NCI-H82 treated with DMSO at 0.1 percent for 48 hours (cell line): ENCODE results near the gene PDLIM5.
"Not testable (repeated sequence)": the region's sequence is repeated elsewhere in the genome, so short reads cannot be mapped to it uniquely, and the experiment has no call there.

Source experiments
- DNase-seq: peaks from one replicate; lab custom pipeline; 2025; ENCODE audit not compliant: unreplicated experiment; lab: John Stamatoyannopoulos, UW

Gene PDLIM5

GRCh38 chr4:94489098-94489497 lies 37.4 kb downstream of the PDLIM5 start:
- DNase-seq = no peak

GRCh38 chr4:94490437-94490836 lies 38.7 kb downstream of the PDLIM5 start:
- DNase-seq = no peak

DNA sequence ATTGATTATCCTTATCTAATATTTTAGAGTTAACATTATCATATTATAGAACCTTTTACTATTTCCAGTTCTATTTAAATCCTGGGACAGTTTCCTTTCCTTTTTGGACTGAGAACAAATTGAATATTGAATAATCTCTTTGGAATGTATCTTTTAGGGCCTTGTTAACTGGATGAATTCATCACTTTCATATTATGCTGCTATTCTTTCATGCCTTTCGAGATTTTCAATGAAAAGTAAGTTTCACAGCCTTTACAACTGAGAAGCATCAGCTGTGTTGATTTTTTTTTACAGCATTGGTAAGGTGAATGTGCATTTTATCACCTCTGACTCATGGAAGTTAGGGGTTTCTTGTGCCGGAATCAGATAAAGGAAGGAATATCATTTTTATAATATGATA lies 39.6 kb downstream of the PDLIM5 start:
- no peak for DNase-seq

- no peak for DNase-seq
These were observed 43.7 kb downstream of the PDLIM5 start for GRCh38 chr4:94495408-94495807.

DNA sequence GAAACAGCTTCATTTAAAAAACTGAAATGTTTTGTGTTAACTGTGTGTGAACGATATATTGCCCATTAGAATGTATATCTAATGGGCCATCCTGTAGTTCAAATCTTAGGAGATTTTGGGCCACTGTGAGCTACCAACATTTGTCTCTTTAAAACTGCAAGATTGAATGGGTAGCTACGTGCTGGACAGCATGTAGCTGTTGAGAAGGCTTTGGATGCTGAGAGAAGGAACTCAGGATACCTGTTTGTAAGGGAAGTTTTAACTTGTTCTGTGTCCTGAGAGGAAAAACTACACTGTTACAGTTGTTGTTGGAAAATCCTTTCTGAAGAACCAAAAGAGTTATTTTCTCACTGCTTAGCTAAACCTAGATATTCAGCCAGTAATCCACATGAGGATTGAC lies 45.9 kb downstream of the PDLIM5 start:
- DNase-seq = no peak

GRCh38 chr4:94498502-94498901 lies 46.8 kb downstream of the PDLIM5 start:
- no peak for DNase-seq

- no peak for DNase-seq
These were observed 48.9 kb downstream of the PDLIM5 start for GRCh38 chr4:94500685-94501084.

DNA sequence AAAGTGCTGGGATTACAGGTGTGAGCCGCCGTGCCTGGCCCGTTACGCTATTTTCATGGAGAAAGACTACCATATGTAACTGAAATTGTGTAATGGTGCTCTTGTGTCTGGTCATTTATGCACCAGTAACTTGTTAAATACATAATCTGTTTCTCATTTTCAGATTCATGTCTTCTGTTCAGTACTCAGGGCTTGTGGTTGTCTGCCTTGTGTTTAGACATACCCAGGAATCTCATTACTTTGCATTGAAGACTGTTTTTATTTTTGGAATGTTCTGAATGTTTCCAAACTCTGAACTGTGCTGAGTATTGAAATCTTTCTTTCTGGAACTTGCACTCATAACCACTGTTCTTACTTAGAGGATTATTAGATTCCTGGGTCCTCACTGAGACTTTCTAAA lies 52.8 kb downstream of the PDLIM5 start:
- no peak for DNase-seq

GRCh38 chr4:94506822-94507221 lies 55.1 kb downstream of the PDLIM5 start:
- no peak for DNase-seq

- no peak for DNase-seq
These were observed 55.5 kb downstream of the PDLIM5 start for GRCh38 chr4:94507281-94507680.

- DNase-seq = no peak
These were observed 56.0 kb downstream of the PDLIM5 start for GRCh38 chr4:94507708-94508107.

DNA sequence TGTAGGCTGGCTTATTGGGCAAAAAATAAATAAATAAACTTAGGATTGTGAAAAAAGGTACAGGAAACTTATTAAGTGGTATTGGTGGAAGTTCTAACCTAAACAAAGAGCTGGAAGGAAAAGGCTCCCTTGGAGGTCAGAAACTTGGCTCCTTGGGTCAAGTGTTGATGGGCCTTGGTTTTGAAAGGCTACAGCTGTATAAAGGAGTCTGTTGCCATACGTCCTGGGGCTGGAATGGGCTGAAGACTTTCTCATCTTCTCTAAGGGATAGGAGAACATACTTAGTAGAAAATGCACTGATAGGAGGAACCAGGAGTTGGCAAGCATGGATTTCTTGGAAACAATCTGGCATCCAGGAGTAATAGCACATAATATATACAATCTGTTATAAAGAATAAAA lies 56.6 kb downstream of the PDLIM5 start:
- DNase-seq = no peak

- no peak for DNase-seq
These were observed 57.1 kb downstream of the PDLIM5 start for GRCh38 chr4:94508806-94509205.

DNA sequence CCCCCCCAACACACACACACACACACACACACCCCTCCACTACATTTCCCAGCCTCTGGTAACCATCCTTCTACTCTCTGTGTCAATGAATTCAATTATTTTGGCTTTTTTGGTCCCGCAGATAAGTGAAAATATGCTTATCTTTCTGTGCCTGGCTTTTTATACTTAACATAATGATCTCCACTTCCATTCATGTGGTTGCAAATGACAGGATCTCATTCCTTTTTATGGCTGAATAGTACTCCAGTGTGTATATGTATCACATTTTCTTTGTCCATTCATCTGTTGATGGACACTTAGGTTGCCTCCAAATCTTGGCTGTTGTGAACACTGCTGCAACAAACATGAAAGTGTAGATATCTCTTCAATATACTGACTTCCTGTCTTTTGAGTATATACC lies 59.8 kb downstream of the PDLIM5 start:
- DNase-seq = no peak

DNA sequence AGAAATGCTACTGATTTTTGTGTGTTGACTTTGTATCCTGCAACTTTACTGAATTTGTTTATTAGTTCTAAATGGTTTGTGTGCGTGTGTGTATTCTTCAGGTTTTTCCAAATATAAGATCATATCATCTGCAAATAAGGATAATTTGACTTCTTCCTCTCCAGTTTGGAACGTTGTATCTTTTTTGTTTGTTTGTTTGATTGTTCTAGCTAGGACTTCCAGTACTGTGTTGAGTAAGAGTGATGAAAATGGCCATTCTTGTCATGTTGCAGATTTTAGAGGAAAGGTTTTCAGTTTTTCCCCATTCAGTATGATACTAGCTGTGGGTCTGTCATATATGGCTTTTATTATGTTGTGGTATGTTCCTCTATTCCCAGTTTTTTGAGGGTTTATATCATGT lies 61.8 kb downstream of the PDLIM5 start:
- DNase-seq = not testable (repeated sequence)

- DNase-seq = no peak
These were observed 63.6 kb downstream of the PDLIM5 start for GRCh38 chr4:94515365-94515764.

- no peak for DNase-seq
These were observed 64.3 kb downstream of the PDLIM5 start for GRCh38 chr4:94516067-94516466.

DNA sequence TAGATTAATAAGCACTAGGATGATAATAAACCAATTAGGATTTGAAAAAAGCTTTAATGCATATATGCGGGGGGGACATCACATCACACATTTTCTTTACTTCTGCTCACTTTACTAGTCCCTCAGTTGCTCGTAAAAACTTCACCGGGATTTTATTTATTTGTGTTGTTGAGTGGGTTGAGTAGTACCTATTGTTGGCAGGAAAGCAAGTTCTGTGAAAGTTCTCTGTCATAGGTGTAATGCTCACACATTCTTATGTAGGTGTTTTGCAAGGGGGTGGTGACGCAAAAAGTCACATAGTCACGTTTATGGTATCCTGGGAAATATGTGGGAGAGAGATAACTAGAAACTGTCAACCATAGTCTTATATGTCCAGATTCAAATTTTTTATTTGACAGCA lies 65.3 kb downstream of the PDLIM5 start:
- DNase-seq = no peak

DNA sequence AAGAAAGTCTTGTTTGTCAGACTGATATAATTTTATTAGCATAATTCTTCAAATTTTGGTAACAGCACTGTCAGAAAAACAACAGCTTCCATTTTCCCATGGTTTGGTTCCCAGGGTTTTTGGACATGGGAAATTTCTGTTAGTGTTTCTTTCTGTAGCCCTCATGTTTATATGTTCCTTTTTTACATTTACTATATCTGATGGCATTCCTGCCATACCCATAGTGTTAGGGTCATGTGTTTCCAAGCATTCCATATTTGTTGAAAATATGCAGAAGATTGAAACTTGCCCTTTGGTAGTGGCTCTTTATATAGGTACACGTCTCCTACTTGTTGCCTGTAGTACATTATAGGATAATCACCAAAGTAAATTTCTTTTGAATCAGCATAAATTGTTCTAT lies 65.8 kb downstream of the PDLIM5 start:
- DNase-seq = no peak

GRCh38 chr4:94519019-94519418 lies 67.3 kb downstream of the PDLIM5 start:
- no peak for DNase-seq

GRCh38 chr4:94519925-94520789 lies 68.4 kb downstream of the PDLIM5 start:
- DNase-seq = no peak

- DNase-seq = no peak
These were observed 71.4 kb downstream of the PDLIM5 start for GRCh38 chr4:94523033-94523580.

DNA sequence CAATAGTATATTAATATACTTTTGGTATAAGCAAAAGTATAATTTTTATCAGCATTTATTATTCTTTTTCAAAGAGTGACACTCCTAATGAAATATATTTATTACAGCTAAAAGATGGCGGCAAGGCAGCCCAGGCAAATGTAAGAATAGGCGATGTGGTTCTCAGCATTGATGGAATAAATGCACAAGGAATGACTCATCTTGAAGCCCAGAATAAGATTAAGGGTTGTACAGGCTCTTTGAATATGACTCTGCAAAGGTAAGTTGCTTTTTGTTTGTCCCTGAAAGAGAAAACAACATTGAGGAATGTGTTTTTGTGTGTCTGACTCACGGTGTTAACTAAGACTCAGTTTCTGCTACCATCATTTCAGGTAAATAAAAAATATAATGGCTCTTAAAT lies 71.9 kb downstream of the PDLIM5 start:
- no peak for DNase-seq
